IPS-NIHi7 (cell line): ENCODE results near the gene IFI6.
A peak's percentile ranks its signal among the peaks of the same experiment; 100 is the strongest.
"Not testable (repeated sequence)": the region's sequence is repeated elsewhere in the genome, so short reads cannot be mapped to it uniquely, and the experiment has no call there.

Experiments
- DNase-seq: peaks from one replicate; pipeline ENCODE4 v3.0.0; 2012; ENCODE audit warnings: mixed read lengths; ENCODE audit errors: extremely low spot score

IFI6 gene

GRCh38 chr1:27650539-27651175, 21.3 kb downstream of the IFI6 start:
- DNase-seq = peak; percentile 62

- DNase-seq = no peak
These were observed 21.8 kb downstream of the IFI6 start for GRCh38 chr1:27650171-27650538.

GRCh38 chr1:27649306-27649635, 22.7 kb downstream of the IFI6 start:
- no peak for DNase-seq

GRCh38 chr1:27648602-27649305, 23.2 kb downstream of the IFI6 start:
- DNase-seq = no peak

GRCh38 chr1:27647328-27647727, 24.7 kb downstream of the IFI6 start:
- DNase-seq = no peak

GRCh38 chr1:27646676-27647075, 25.3 kb downstream of the IFI6 start:
- DNase-seq = no peak

- no peak for DNase-seq
These were observed 26.9 kb downstream of the IFI6 start for GRCh38 chr1:27645071-27645415.

GRCh38 chr1:27644369-27645070, 27.5 kb downstream of the IFI6 start:
- DNase-seq = no peak

GRCh38 chr1:27643600-27644368, 28.2 kb downstream of the IFI6 start:
- DNase-seq = peak; percentile 76

- DNase-seq = not testable (repeated sequence)
These were observed 31.5 kb downstream of the IFI6 start for GRCh38 chr1:27640514-27640913.

DNA sequence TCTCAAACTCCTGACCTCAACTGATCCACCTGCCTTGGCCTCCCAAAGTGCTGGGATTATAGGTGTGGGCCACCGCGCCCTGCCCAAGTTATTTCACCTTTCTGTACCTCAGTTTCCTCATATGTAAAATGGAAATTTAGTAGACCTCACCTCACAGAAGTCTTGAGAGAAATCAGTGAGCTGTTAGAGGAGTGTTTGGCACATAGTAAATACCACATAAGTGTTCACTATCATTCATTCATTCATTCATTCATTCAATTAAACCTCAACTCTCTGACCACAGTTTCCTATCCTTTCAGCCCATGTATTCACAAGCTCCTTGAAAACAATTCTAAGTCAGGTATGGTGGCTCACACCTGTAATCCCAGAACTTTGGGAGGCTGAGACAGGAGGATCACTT, 33.2 kb downstream of the IFI6 start:
- no peak for DNase-seq

DNA sequence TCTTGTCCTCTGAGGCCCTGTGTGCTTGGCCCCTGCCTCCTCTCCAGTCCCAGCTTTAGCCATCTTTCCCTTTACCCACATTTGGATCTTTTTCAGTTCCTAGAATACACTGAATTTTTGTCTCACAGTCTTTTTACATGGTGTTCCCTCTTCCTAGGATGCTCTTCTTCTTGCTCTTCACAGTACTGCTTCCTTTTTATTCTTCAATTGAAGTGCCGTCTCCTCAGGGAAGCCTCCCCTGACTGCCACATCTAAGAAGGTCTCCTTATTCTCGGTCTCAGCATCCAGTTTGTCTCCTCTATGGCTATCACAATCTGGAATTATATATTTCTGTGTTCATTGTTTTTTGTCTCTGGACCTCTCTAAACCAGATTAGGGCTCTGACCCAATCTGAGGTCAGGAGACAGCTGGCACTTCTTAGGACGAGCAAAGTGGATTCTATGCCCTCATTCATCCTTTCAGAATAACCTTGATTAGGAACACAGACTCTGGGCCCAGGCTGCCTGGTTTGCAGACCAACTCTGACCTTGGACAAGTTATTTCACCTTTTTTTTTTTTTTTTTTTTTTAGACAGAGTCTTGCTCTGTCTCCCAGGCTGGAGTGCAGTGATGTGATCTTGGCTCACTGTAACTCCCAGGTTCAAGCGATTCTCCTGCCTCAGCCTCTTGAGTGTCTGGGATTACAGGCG, 33.8 kb downstream of the IFI6 start:
- DNase-seq = no peak

- no peak for DNase-seq
These were observed 36.4 kb downstream of the IFI6 start for GRCh38 chr1:27635396-27636142.

GRCh38 chr1:27634985-27635367, 37.0 kb downstream of the IFI6 start, which contains the start of gene FGR:
FGR (minus strand) TSS chr1:27635185; CDS start chr1:27623916, 11,269 bp downstream.
- DNase-seq = peak; percentile 7

DNA sequence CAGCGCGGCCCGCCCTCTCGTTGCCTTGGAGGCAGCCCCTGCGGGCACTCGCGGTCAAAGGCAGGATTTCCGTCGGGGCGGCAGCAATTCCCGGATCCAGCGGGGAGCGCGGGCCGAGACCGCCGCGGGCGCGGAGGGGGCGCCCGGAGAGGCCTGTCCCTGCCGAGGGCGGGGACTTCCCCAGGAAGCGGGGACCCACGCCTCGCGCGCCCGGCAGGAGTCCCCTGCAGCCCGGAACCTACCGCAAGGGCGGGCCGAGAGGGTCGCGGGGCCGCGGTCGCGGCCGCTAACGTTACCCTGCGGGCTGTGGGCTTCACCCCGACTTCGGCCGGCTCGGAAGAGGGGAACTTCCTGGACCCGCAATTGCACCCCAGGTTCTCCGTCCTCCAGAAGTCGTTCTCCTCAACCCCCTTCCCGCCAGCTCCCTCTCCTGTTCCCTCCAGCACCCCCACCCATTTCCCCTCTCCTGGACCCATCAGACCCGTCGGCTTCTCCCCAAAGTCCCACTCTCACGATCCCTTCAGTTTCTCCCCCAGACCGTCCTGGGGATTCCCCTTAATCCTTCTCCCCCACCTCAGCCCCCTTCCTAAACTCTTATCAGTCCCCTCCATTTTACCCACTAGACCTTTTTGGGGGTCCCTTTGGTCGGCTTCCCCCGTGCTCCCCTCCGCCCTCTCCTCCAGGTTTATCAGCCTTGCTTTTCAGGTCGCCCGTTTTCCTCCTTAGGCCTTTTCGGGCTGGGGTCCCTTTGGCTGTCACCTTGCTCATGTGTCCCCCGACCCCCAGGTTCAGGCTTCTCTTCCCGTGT, 37.6 kb downstream of the IFI6 start:
- DNase-seq = no peak

DNA sequence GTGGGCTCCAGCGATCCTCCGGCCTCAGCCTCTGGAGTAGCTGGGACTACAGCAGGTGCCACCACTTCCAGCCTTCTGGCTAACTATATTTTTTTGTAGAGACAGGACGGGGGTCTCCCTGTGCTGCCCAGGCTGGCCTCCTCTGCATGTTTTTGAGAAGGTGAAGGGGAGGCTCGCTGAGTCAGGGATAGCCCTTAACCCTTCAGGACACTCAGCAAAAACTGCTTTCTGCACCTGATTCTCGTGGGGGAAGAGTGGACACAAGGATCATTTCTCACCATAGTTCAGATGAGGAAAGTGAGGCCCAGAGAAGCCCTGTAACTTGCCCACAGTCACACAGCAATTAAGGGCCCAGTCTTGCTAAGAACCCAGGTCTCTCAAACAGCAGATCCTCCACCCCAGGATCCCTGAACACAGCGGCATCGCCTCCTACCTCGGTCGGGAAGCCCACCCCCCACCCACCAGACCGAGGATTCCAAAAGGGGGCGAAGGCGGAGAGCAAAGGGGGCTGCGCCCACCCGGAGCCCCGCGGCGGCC, 38.3 kb downstream of the IFI6 start:
- DNase-seq = no peak

- no peak for DNase-seq
These were observed 38.7 kb downstream of the IFI6 start for GRCh38 chr1:27633298-27633610.

- no peak for DNase-seq
These were observed 39.4 kb downstream of the IFI6 start for GRCh38 chr1:27632387-27633297.

DNA sequence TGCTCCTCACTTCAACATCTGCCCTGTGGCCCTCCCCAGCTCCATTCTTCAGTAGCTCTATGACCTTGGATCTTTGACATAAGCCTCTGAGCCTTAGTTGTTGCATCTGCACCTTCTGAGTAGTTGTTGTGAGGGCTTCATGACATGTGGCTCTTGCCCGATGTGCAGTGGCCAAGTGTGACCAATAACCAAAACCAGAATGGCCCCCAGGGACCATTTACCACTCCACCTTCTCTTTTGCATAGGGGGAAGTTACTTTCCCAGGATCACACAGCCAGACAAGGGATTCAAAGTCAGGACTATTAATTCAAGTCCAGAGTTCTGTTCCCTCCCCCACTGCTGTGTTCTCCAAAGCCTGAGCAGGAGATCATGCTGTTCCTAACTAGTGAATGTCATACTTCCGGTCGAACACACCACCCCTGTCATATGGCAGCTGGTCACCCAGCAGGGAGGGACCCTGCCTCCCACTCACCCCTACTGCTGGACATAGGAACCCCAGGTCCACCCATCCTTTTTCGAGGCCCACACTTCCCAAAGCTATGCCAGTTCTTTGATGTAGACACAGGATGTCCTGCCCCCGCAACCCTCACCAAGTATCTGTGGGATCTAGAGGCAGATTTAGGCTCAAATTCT, 41.0 kb downstream of the IFI6 start:
- no peak for DNase-seq
